IMR-90 (cell line): ENCODE data around the gene C1orf116. TPM values are rescaled to one million over a fixed set of nuclear protein-coding genes. Genes with fewer than 3 reads are reported as not detected.

Experiments used
- ATAC-seq: fragments of 200-7000 bp; cut with Tn5 transposase; 2 replicates; pipeline ENCODE4 v1.9.1; 2020; ENCODE audit warnings: low read depth, mild to moderate bottlenecking, moderate library complexity
- BruUV-seq: library from RNA; stranded (reverse); fragments of 400-500 nt; replicated peaks from 2 replicates; lab custom pipeline; 2021; lab: Mats Ljungman, UMichigan
- CTCF ChIA-PET: fragments of 300-600 bp; formaldehyde crosslinking; extraction: SDS; loops from one replicate; lab custom pipeline; 2021; ENCODE audit warnings: antibody characterized with exemption; lab: Yijun Ruan, JAX
- POLR2A ChIA-PET: fragments of 300-600 bp; sonication (Branson Sonifier 250); formaldehyde crosslinking; loops from one replicate; lab custom pipeline; 2022; ENCODE audit warnings: antibody characterized with exemption; ENCODE audit not compliant: unreplicated experiment; lab: Charles Lee
- DNase-seq: peaks from one replicate; pipeline ENCODE4 v3.0.0; 2013
- H2AFZ ChIP-seq: replicated peaks from 2 replicates; pipeline ENCODE3; 2013; ENCODE audit warnings: low read length, mild to moderate bottlenecking; ENCODE audit not compliant: poor library complexity
- H2AK5ac ChIP-seq: 2 replicates; pipeline ENCODE4 v1.6.1; 2013; ENCODE audit warnings: low read depth, low read length, inconsistent platforms
- H2AK9ac ChIP-seq: replicated peaks from 2 replicates; pipeline ENCODE3; 2013; ENCODE audit warnings: mild to moderate bottlenecking, low read depth, low read length, moderate library complexity; ENCODE audit not compliant: poor library complexity
- H2BK120ac ChIP-seq: 2 replicates; pipeline ENCODE4 v1.6.1; 2013; ENCODE audit warnings: low read depth, low read length, inconsistent platforms
- H2BK15ac ChIP-seq: 3 replicates; pipeline ENCODE4 v1.6.1; 2013; ENCODE audit warnings: low read depth, low read length, inconsistent platforms
- H2BK20ac ChIP-seq: 2 replicates; pipeline ENCODE4 v1.6.1; 2013; ENCODE audit warnings: low read depth, mild to moderate bottlenecking, inconsistent platforms, low read length, moderate library complexity
- H2BK5ac ChIP-seq: 2 replicates; pipeline ENCODE4 v1.6.1; 2013; ENCODE audit warnings: mild to moderate bottlenecking, low read depth, low read length, inconsistent platforms; ENCODE audit not compliant: poor library complexity, severe bottlenecking
- H3K14ac ChIP-seq: replicated peaks from 2 replicates; pipeline ENCODE4 v1.6.1; 2013; ENCODE audit warnings: low read depth, low read length, inconsistent platforms
- H3K18ac ChIP-seq: 2 replicates; pipeline ENCODE4 v1.6.1; 2013; ENCODE audit warnings: low read depth, low read length, control low read depth
- H3K23ac ChIP-seq: 2 replicates; pipeline ENCODE4 v1.6.1; 2013; ENCODE audit warnings: low read depth, low read length, inconsistent platforms
- H3K27ac ChIP-seq: 2 replicates; pipeline ENCODE4 v1.5.1; 2013; ENCODE audit warnings: mild to moderate bottlenecking, control low read depth, low read length; ENCODE audit not compliant: insufficient read depth
- H3K27me3 ChIP-seq: 2 replicates; pipeline ENCODE4 v1.6.1; 2013; ENCODE audit warnings: low read length; ENCODE audit not compliant: control insufficient read depth, insufficient read depth
- H3K36me3 ChIP-seq: 2 replicates; pipeline ENCODE4 v1.6.1; 2013; ENCODE audit warnings: low read length, mixed read lengths; ENCODE audit not compliant: control insufficient read depth, insufficient read depth
- H3K4ac ChIP-seq: 2 replicates; pipeline ENCODE4 v1.6.1; 2013; ENCODE audit warnings: low read depth, low read length, inconsistent platforms
- H3K4me1 ChIP-seq: 2 replicates; pipeline ENCODE4 v1.6.1; 2013; ENCODE audit warnings: low read length, mixed read lengths; ENCODE audit not compliant: control insufficient read depth, insufficient read depth
- H3K4me2 ChIP-seq: 2 replicates; pipeline ENCODE4 v1.6.1; 2013; ENCODE audit warnings: low read depth, mild to moderate bottlenecking, control low read depth, low read length, moderate library complexity
- H3K4me3 ChIP-seq: 2 replicates; pipeline ENCODE4 v1.5.1; 2013; ENCODE audit warnings: low read depth, mild to moderate bottlenecking, control low read depth, low read length, moderate library complexity; ENCODE audit not compliant: insufficient read depth
- H3K56ac ChIP-seq: 2 replicates; pipeline ENCODE4 v1.6.1; 2013; ENCODE audit warnings: low read length, inconsistent platforms; ENCODE audit not compliant: insufficient read depth; ENCODE audit errors: extremely low read depth
- H3K79me1 ChIP-seq, 2 experiments: 2 replicates each; pipeline ENCODE4 v1.6.1; 2013; ENCODE audit warnings: low read length in 2 of 2, inconsistent platforms in 1 of 2, low read depth in 1 of 2
- H3K9ac ChIP-seq: 2 replicates; pipeline ENCODE4 v1.6.1; 2013; ENCODE audit warnings: low read depth, low read length, control low read depth
- H3K9me1 ChIP-seq: 2 replicates; pipeline ENCODE4 v1.6.1; 2013; ENCODE audit warnings: low read length, inconsistent platforms; ENCODE audit not compliant: insufficient read depth
- H3K9me3 ChIP-seq: 2 replicates; pipeline ENCODE4 v1.6.1; 2013; ENCODE audit warnings: low read length; ENCODE audit not compliant: control insufficient read depth, insufficient read depth
- H4K20me1 ChIP-seq: 2 replicates; pipeline ENCODE4 v1.6.1; 2013; ENCODE audit warnings: low read length, inconsistent platforms; ENCODE audit not compliant: insufficient read depth
- H4K5ac ChIP-seq: 2 replicates; pipeline ENCODE4 v1.6.1; 2013; ENCODE audit warnings: mild to moderate bottlenecking, low read depth, low read length, control low read depth
- H4K8ac ChIP-seq, 2 experiments: 2 replicates each; pipeline ENCODE4 v1.6.1; 2013; ENCODE audit warnings: low read depth in 2 of 2, low read length in 2 of 2, control low read depth in 1 of 2, inconsistent platforms in 1 of 2
- H4K91ac ChIP-seq: 2 replicates; pipeline ENCODE4 v1.6.1; 2013; ENCODE audit warnings: low read depth, low read length, inconsistent platforms; ENCODE audit not compliant: insufficient read depth
- BHLHE40 ChIP-seq: fragments of 150-350 bp; IDR thresholded peaks from 2 replicates; pipeline ENCODE4 v1.6.1; 2016; ENCODE audit warnings: mild to moderate bottlenecking, low read depth, low read length
- CEBPB ChIP-seq: IDR thresholded peaks from 2 replicates; pipeline ENCODE4 v1.6.1; 2012; ENCODE audit warnings: low read depth, low read length, improper control_type of control experiment
- CHD1 ChIP-seq: IDR thresholded peaks from 2 replicates; pipeline ENCODE4 v1.6.1; 2012; ENCODE audit warnings: low read depth, low read length, improper control_type of control experiment
- CTCF ChIP-seq: conservative IDR thresholded peaks from 2 replicates; pipeline ENCODE4 v1.5.1; 2012; ENCODE audit warnings: mild to moderate bottlenecking, low read depth, low read length, improper control_type of control experiment
- ELK1 ChIP-seq: fragments of 150-350 bp; IDR thresholded peaks from 2 replicates; pipeline ENCODE4 v1.6.1; 2016; ENCODE audit warnings: low read depth, mild to moderate bottlenecking, low read length, moderate library complexity, borderline replicate concordance
- FOS ChIP-seq: fragments of 150-350 bp; IDR thresholded peaks from 2 replicates; pipeline ENCODE4 v1.6.1; 2016; ENCODE audit warnings: low read depth, low read length
- MAFK ChIP-seq: IDR thresholded peaks from 2 replicates; pipeline ENCODE4 v1.6.1; 2012; ENCODE audit warnings: low read depth, low read length, improper control_type of control experiment
- MAZ ChIP-seq: IDR thresholded peaks from 2 replicates; pipeline ENCODE4 v1.6.1; 2012; ENCODE audit warnings: low read depth, mild to moderate bottlenecking, low read length, improper control_type of control experiment, moderate library complexity, borderline replicate concordance
- MXI1 ChIP-seq: IDR thresholded peaks from 2 replicates; pipeline ENCODE4 v1.6.1; 2012; ENCODE audit warnings: low read depth, mild to moderate bottlenecking, low read length, moderate library complexity, borderline replicate concordance
- NFE2L2 ChIP-seq: fragments of 150-350 bp; IDR thresholded peaks from 2 replicates; pipeline ENCODE4 v1.6.1; 2016; ENCODE audit warnings: low read depth, mild to moderate bottlenecking, low read length
- POLR2A ChIP-seq: IDR thresholded peaks from 2 replicates; pipeline ENCODE4 v1.6.1; 2012; ENCODE audit warnings: mild to moderate bottlenecking, low read depth, low read length
- RAD21 ChIP-seq: IDR thresholded peaks from 2 replicates; pipeline ENCODE4 v1.6.1; 2012; ENCODE audit warnings: low read length, improper control_type of control experiment
- RCOR1 ChIP-seq: IDR thresholded peaks from 2 replicates; pipeline ENCODE4 v1.6.1; 2012; ENCODE audit warnings: mild to moderate bottlenecking, low read length, improper control_type of control experiment; ENCODE audit not compliant: insufficient replicate concordance
- RFX5 ChIP-seq: IDR thresholded peaks from 2 replicates; pipeline ENCODE4 v1.8.0; 2012; ENCODE audit warnings: low read depth, mild to moderate bottlenecking, low read length, moderate library complexity
- SMC3 ChIP-seq: fragments of 150-350 bp; IDR thresholded peaks from 2 replicates; pipeline ENCODE4 v1.6.1; 2016; ENCODE audit warnings: low read depth, mild to moderate bottlenecking, antibody characterized with exemption, low read length, moderate library complexity
- USF2 ChIP-seq: fragments of 150-350 bp; IDR thresholded peaks from 2 replicates; pipeline ENCODE4 v1.6.1; 2017; ENCODE audit warnings: mild to moderate bottlenecking, antibody characterized with exemption, low read length, low read depth
- WGBS, 2 experiments: methylation state at CpG; one replicate each; pipeline versions ENCODE4 v1.1.5 to v1.1.7; 2013; ENCODE audit warnings: missing lambda C conversion rate in 2 of 2; ENCODE audit not compliant: insufficient read length in 1 of 2; ENCODE audit errors: extremely low coverage in 2 of 2; 5-methylcytosine and 5-hydroxymethylcytosine counted together
- dilution Hi-C: fragments of 300-500 bp; cut with HindIII; formaldehyde crosslinking; loops from one replicate; pipeline ENCODE4 v1.14.3; 2018; ENCODE audit warnings: low sequenced_read_pairs; ENCODE audit not compliant: unreplicated experiment
- in situ Hi-C: fragments of 300-500 bp; cut with MboI; formaldehyde crosslinking; loops from 3 replicates; pipeline ENCODE4 v1.14.3; 2019; ENCODE audit warnings: low sequenced_read_pairs, inconsistent platforms, mixed read lengths
- intact Hi-C: fragments of 100-400 bp; cut with micrococcal nuclease; formaldehyde crosslinking; loops from 2 replicates; pipeline ENCODE4 v1.10.0; 2022
- polyA plus RNA-seq, 3 experiments: library from polyadenylated mRNA; depleted of rRNA; stranded (reverse); fragments of >200 nt; gene quantifications; 2 replicates each; pipeline ENCODE4 v1.2.3, GENCODE V29; 2012; ENCODE audit warnings: low replicate concordance in 1 of 3
- total RNA-seq: library from RNA; depleted of rRNA; stranded (reverse); fragments of >200 nt; gene quantifications from 2 replicates; pipeline ENCODE4 v1.2.3, GENCODE V29; 2012

Gene C1orf116
- total and polyA plus RNA-seq, 2 of the 4 experiments (the other 2 are of a cell fraction), result under 0.01 to 0.03 TPM

GRCh38 chr1:207059881-207060280 is 27.3 kb upstream of the C1orf116 start:
- no TSS peak for BruUV-seq
- H3K4ac ChIP-seq, result no peak overlapping the region
- no peak overlapping the region for H3K23ac ChIP-seq
- H3K18ac ChIP-seq, result no peak overlapping the region
- CTCF ChIA-PET, result interaction anchor here (0.8 kb wide), 1 partner anchor 14 kb away, joined by 3 read pairs; no protein-coding TSS in a partner anchor
- no peak overlapping the region for H2AFZ ChIP-seq
- H4K8ac ChIP-seq, result no peak overlapping the region
- no peak overlapping the region for H3K27ac ChIP-seq
- H2BK120ac ChIP-seq, result no peak overlapping the region
- WGBS, 2 experiments, result no CpG with 5 or more reads among the region's 4 CpGs
- H2AK5ac ChIP-seq, result no peak overlapping the region
- H2AK9ac ChIP-seq, result no peak overlapping the region
- H3K79me1 ChIP-seq, result no peaks in the 10 kb centered on the region
- no peak overlapping the region for H3K4me3 ChIP-seq
- no peaks in the 10 kb centered on the region for H4K20me1 ChIP-seq
- no peak for ATAC-seq
- TF ChIP-seq CEBPB (no peak), FOS (no peak), CHD1 (no peak), SMC3 (no peak), MAZ (no peak), MAFK (no peak), RAD21 (no peak), BHLHE40 (no peak), RCOR1 (no peak), POLR2A (no peak), CTCF (no peak), RFX5 (no peak), MXI1 (no peak), USF2 (no peak), NFE2L2 (no peak), ELK1 (no peak)
- in situ Hi-C loops, result no loop called here
- no peak for DNase-seq
- dilution Hi-C loops, result no loop called here
- no peak overlapping the region for H4K91ac ChIP-seq
- H3K9ac ChIP-seq, result no peak overlapping the region
- H2BK15ac ChIP-seq, result no peak overlapping the region
- H2BK20ac ChIP-seq, result no peak overlapping the region
- no peaks in the 10 kb centered on the region for H3K9me3 ChIP-seq
- H3K4me1 ChIP-seq, result no peaks in the 10 kb centered on the region
- intact Hi-C loops, result no loop called here
- peaks cover 2% of the 10 kb centered on the region for H3K27me3 ChIP-seq
- no peak overlapping the region for H3K14ac ChIP-seq
- H3K4me2 ChIP-seq, result no peak overlapping the region
- H3K9me1 ChIP-seq, result no peaks in the 10 kb centered on the region; the same call in 1 of the 2 replicates
- no peak overlapping the region for H3K56ac ChIP-seq
- no peaks in the 10 kb centered on the region for H3K36me3 ChIP-seq
- H2BK5ac ChIP-seq, result no peak overlapping the region
- H4K5ac ChIP-seq, result no peak overlapping the region
- POLR2A ChIA-PET, result no interaction called here
